Esophagus muscularis mucosa (tissue), 4 donors: ENCODE measurements around the gene ARHGAP6.

ENCODE experiments used
- EP300 ChIP-seq: sonication (generic); formaldehyde crosslinking; IDR thresholded peaks from one replicate; pipeline ENCODE4 v1.6.1; 2017; ENCODE audit warnings: antibody characterized with exemption
- POLR2A ChIP-seq: fragments of 450-650 bp; IDR thresholded peaks from one replicate; pipeline ENCODE4 v1.6.1; 2017; ENCODE audit warnings: antibody characterized with exemption, moderate library complexity, mild to moderate bottlenecking, low read depth
- POLR2AphosphoS5 ChIP-seq, 2 donors: sonication (generic); formaldehyde crosslinking; IDR thresholded peaks; one replicate each; pipeline ENCODE4 v1.6.1; 2017; ENCODE audit warnings: antibody characterized with exemption in 2 of 2
- TF ChIP-seq, protein P1 (sequence below), 3 experiments: fragments of 200-600 bp in 2 of 3; fragments of 450-650 bp in 1 of 3; sonication (generic) in 2 of 3; IDR thresholded peaks; one replicate each; pipeline ENCODE4 v1.5.1; 2017 to 2019; ENCODE audit warnings: antibody characterized with exemption in 3 of 3, mild to moderate bottlenecking in 2 of 3, moderate library complexity in 1 of 3

DNA sequence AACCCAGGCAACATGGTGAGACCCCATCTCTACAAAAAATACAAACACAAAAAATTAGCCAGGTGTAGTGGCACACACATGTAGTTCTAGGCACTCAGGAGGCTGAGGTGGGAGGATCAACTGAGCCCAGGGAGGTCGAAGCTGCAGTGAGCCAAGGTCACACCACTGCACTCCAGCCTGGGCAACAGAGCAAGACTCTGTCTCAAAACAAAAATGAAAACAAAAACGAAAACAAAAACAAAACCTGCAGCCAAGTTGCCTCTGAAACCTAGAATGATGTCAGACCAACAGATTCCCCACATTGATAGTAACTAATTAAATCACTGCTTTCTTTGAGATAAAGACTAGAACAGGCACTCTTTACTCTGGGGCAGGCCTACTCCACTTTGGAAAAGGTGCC lies 268.0 kb downstream of the ARHGAP6 start:
- TF ChIP-seq POLR2A (no peak), EP300 (no peak), POLR2AphosphoS5 (IDR thresholded peaks at IDR 0.05) (no peak)
- TF ChIP-seq, protein P1, sequence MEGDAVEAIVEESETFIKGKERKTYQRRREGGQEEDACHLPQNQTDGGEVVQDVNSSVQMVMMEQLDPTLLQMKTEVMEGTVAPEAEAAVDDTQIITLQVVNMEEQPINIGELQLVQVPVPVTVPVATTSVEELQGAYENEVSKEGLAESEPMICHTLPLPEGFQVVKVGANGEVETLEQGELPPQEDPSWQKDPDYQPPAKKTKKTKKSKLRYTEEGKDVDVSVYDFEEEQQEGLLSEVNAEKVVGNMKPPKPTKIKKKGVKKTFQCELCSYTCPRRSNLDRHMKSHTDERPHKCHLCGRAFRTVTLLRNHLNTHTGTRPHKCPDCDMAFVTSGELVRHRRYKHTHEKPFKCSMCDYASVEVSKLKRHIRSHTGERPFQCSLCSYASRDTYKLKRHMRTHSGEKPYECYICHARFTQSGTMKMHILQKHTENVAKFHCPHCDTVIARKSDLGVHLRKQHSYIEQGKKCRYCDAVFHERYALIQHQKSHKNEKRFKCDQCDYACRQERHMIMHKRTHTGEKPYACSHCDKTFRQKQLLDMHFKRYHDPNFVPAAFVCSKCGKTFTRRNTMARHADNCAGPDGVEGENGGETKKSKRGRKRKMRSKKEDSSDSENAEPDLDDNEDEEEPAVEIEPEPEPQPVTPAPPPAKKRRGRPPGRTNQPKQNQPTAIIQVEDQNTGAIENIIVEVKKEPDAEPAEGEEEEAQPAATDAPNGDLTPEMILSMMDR (IDR thresholded peaks at IDR 0.05), result no peak
